B cell (primary cell): ENCODE measurements around the gene GGT5. TPM values are rescaled to one million over a fixed set of nuclear protein-coding genes. Genes with fewer than 3 reads are reported as not detected.

Source experiments
- ATAC-seq: fragments of 200-7000 bp; cut with Tn5 transposase; one replicate; pipeline ENCODE4 v1.10.0; 2021; ENCODE audit warnings: low read depth, mild to moderate bottlenecking, moderate number of reproducible peaks, moderate library complexity
- CTCF ChIA-PET: fragments of 350-600 bp; sonication (Branson Sonifier 250); formaldehyde crosslinking; loops from one replicate; lab custom pipeline; 2021; ENCODE audit warnings: antibody characterized with exemption, inconsistent platforms; lab: Charles Lee
- POLR2A ChIA-PET: fragments of 350-600 bp; sonication (Branson Sonifier 250); formaldehyde crosslinking; loops from one replicate; lab custom pipeline; 2021; ENCODE audit warnings: antibody characterized with exemption; lab: Charles Lee
- DNase-seq: peaks from one replicate; pipeline ENCODE4 v3.0.0; 2013
- H2AFZ ChIP-seq: 2 replicates; pipeline ENCODE4 v1.6.1; 2012; ENCODE audit warnings: mild to moderate bottlenecking, low read depth, low read length; ENCODE audit not compliant: insufficient read depth, poor library complexity, severe bottlenecking
- H3K27ac ChIP-seq, 2 donors: 1 replicate in 1 of 2; 2 replicates in 1 of 2; pipeline ENCODE4 v1.5.1; 2012 to 2013; ENCODE audit warnings: low read length in 2 of 2, mild to moderate bottlenecking in 2 of 2, moderate library complexity in 1 of 2
- H3K27me3 ChIP-seq, 4 experiments: fragments of 200-600 bp in 1 of 4; sonication (generic) in 1 of 4; replicated peaks in 1 of 4; 1 replicate in 2 of 4; 2 replicates in 2 of 4; pipeline versions ENCODE4 v1.6.1 to v1.7.0; 2013 to 2016; ENCODE audit warnings: low read length in 3 of 4, mild to moderate bottlenecking in 2 of 4, mixed read lengths in 1 of 4, moderate library complexity in 1 of 4; ENCODE audit not compliant: insufficient read depth in 4 of 4, control insufficient read depth in 3 of 4; ENCODE audit errors: control extremely low read depth in 1 of 4
- H3K36me3 ChIP-seq, 2 experiments: replicated peaks in 1 of 2; 1 replicate in 1 of 2; 2 replicates in 1 of 2; pipeline versions ENCODE4 v1.6.1 to v1.7.1; 2013; ENCODE audit warnings: low read length in 1 of 2; ENCODE audit not compliant: insufficient read depth in 2 of 2, control insufficient read depth in 1 of 2; ENCODE audit errors: control extremely low read depth in 1 of 2, extremely low read depth in 1 of 2
- H3K4me1 ChIP-seq, 2 donors: fragments of 200-600 bp in 1 of 2; sonication (generic) in 1 of 2; 1 replicate in 1 of 2; 2 replicates in 1 of 2; pipeline versions ENCODE4 v1.5.1 to v1.6.1; 2013 to 2017; ENCODE audit warnings: low read length in 2 of 2; ENCODE audit not compliant: control insufficient read depth in 2 of 2, insufficient read depth in 2 of 2
- H3K4me2 ChIP-seq: replicated peaks from 2 replicates; pipeline ENCODE3; 2012; ENCODE audit warnings: mild to moderate bottlenecking, low read depth, low read length; ENCODE audit not compliant: poor library complexity, severe bottlenecking
- H3K4me3 ChIP-seq, 5 experiments: fragments of 200-600 bp in 1 of 5; sonication (generic) in 1 of 5; 1 replicate in 3 of 5; 2 replicates in 2 of 5; pipeline versions ENCODE4 v1.5.1 to v1.7.0; 2011 to 2016; ENCODE audit warnings: low read length in 4 of 5, mild to moderate bottlenecking in 4 of 5, low read depth in 2 of 5, control low read depth in 1 of 5, moderate library complexity in 1 of 5; ENCODE audit not compliant: insufficient read depth in 1 of 5; ENCODE audit errors: control extremely low read depth in 1 of 5, extremely low read depth in 1 of 5
- H3K79me2 ChIP-seq: fragments of 200-600 bp; sonication (generic); one replicate; pipeline ENCODE4 v1.6.0; 2016; ENCODE audit warnings: low read length; ENCODE audit not compliant: control insufficient read depth, insufficient read depth
- H3K9ac ChIP-seq: fragments of 200-600 bp; sonication (generic); 2 replicates; pipeline ENCODE4 v1.6.1; 2017; ENCODE audit warnings: mild to moderate bottlenecking, low read length, moderate library complexity
- H3K9me3 ChIP-seq, 3 donors: one replicate each; pipeline versions ENCODE4 v1.6.1 to v1.7.1; 2013; ENCODE audit warnings: low read length in 2 of 3; ENCODE audit not compliant: control insufficient read depth in 2 of 3, insufficient read depth in 1 of 3; ENCODE audit errors: control extremely low read depth in 1 of 3
- H4K20me1 ChIP-seq: 2 replicates; pipeline ENCODE4 v1.6.0; 2012; ENCODE audit warnings: mild to moderate bottlenecking, low read length; ENCODE audit not compliant: insufficient read depth, control insufficient read depth, poor library complexity, severe bottlenecking
- H3K27ac Mint-ChIP-seq: one replicate; pipeline ENCODE4 v1.8.0; 2021; ENCODE audit warnings: mixed read lengths
- H3K27me3 Mint-ChIP-seq: one replicate; pipeline ENCODE4 v1.8.0; 2021; ENCODE audit warnings: mixed read lengths
- H3K4me1 Mint-ChIP-seq: one replicate; pipeline ENCODE4 v1.8.0; 2021; ENCODE audit warnings: mixed read lengths
- H3K4me3 Mint-ChIP-seq: one replicate; pipeline ENCODE4 v1.8.0; 2021; ENCODE audit warnings: mixed read lengths
- H3K9me3 Mint-ChIP-seq: one replicate; pipeline ENCODE4 v1.8.0; 2022; ENCODE audit warnings: mixed read lengths; ENCODE audit not compliant: insufficient read depth
- CTCF ChIP-seq: fragments of 200-600 bp; IDR thresholded peaks from one replicate; pipeline ENCODE4 v1.8.0; 2022; ENCODE audit warnings: antibody characterized with exemption, mild to moderate bottlenecking
- EZH2 ChIP-seq: IDR thresholded peaks from 2 replicates; pipeline ENCODE4 v1.6.1; 2012; ENCODE audit warnings: borderline replicate concordance, low read depth, mild to moderate bottlenecking, moderate library complexity, low read length; ENCODE audit not compliant: insufficient read depth, poor library complexity, severe bottlenecking
- WGBS: methylation state at CpG from one replicate; pipeline ENCODE4 v1.1.5; 2013; ENCODE audit warnings: missing lambda C conversion rate; ENCODE audit not compliant: insufficient coverage; 5-methylcytosine and 5-hydroxymethylcytosine counted together
- intact Hi-C: fragments of 100-400 bp; cut with micrococcal nuclease; formaldehyde crosslinking; loops from one replicate; pipeline ENCODE4 v1.10.0; 2022
- polyA plus RNA-seq: library from polyadenylated mRNA; depleted of rRNA; stranded (reverse); fragments of >200 nt; gene quantifications from 2 replicates; pipeline ENCODE4 v1.2.3, GENCODE V29; 2012
- total RNA-seq, 2 donors: library from RNA; stranded (reverse); fragments of 120-200 nt in 1 of 2; gene quantifications; 1 replicate in 1 of 2; 2 replicates in 1 of 2; pipeline versions ENCODE4 v1.2.3 to v1.2.4, GENCODE V29; 2013 to 2022

The GGT5 gene
- total and polyA plus RNA-seq, 2 donors (not counting 1 experiment from before 2014, with no cell fraction given) = not detected

GRCh38 chr22:24177045-24177444, 67.8 kb downstream of the GGT5 start:
- WGBS = 99% methylated on average over 5 of the region's 5 CpGs
- Histone ChIP-seq H3K27ac (no peak overlapping the region), H2AFZ (no peak overlapping the region), H3K4me3 (no peak overlapping the region), H3K9ac (no peak overlapping the region), H3K4me2 (no peak overlapping the region), H3K79me2 (no peaks in the 10 kb centered on the region), H4K20me1 (peaks cover 12% of the 10 kb centered on the region), H3K9me3 (no peaks in the 10 kb centered on the region), H3K4me1 (no peaks in the 10 kb centered on the region), H3K36me3 (peaks cover 0 to 55% of the 10 kb centered on the region in 2 experiments), H3K27me3 (no peaks in the 10 kb centered on the region)
- TF ChIP-seq CTCF (no peak), EZH2 (no peak)
- H3K4me3 Mint-ChIP-seq = no peak overlapping the region
- DNase-seq = no peak
- H3K9me3 Mint-ChIP-seq = no peaks in the 10 kb centered on the region
- ChIA-PET CTCF (interaction anchor here (1.0 to 5.0 kb wide), 4 partner anchors 20 to 75 kb away, joined by 3 to 84 read pairs (median 42); no protein-coding TSS in a partner anchor), POLR2A (no interaction called here)
- H3K27me3 Mint-ChIP-seq = no peaks in the 10 kb centered on the region
- H3K27ac Mint-ChIP-seq = no peak overlapping the region
- no peaks in the 10 kb centered on the region for H3K4me1 Mint-ChIP-seq
- intact Hi-C loops = loop anchor here (5.0 kb wide), 2 partner anchors 195 to 315 kb away; partner anchors contain the start of gene GSTT2
- no peak for ATAC-seq

- H3K27ac Mint-ChIP-seq = no peak overlapping the region
- Histone ChIP-seq H3K27me3 (no peaks in the 10 kb centered on the region), H3K9me3 (no peaks in the 10 kb centered on the region), H4K20me1 (peaks cover 12% of the 10 kb centered on the region), H3K36me3 (peaks cover 0 to 59% of the 10 kb centered on the region in 2 experiments), H3K9ac (no peak overlapping the region), H3K79me2 (no peaks in the 10 kb centered on the region), H3K27ac (no peak overlapping the region), H3K4me2 (no peak overlapping the region), H3K4me3 (no peak overlapping the region), H2AFZ (no peak overlapping the region), H3K4me1 (no peaks in the 10 kb centered on the region)
- ChIA-PET POLR2A (no interaction called here), CTCF (interaction anchor here (1.0 to 5.0 kb wide), 4 partner anchors 19 to 75 kb away, joined by 3 to 84 read pairs (median 42); no protein-coding TSS in a partner anchor)
- no peak for DNase-seq
- 98% methylated on average over 10 of the region's 10 CpGs for WGBS
- TF ChIP-seq EZH2 (no peak), CTCF (no peak)
- H3K27me3 Mint-ChIP-seq = no peaks in the 10 kb centered on the region
- intact Hi-C loops = loop anchor here (5.0 kb wide), 2 partner anchors 194 to 314 kb away; partner anchors contain the start of gene GSTT2
- no peak overlapping the region for H3K4me3 Mint-ChIP-seq
- no peaks in the 10 kb centered on the region for H3K4me1 Mint-ChIP-seq
- H3K9me3 Mint-ChIP-seq = no peaks in the 10 kb centered on the region
- ATAC-seq = no peak
Measured at GRCh38 chr22:24176630-24177029, 68.3 kb downstream of the GGT5 start.
